Nephron (organoid): ENCODE measurements around the gene PLEKHG5.
A peak's percentile ranks its signal among the peaks of the same experiment; 100 is the strongest.

Experiments used
- H3K27ac Mint-ChIP-seq, 3 experiments: 2 replicates each; pipeline ENCODE4 v1.8.0; 2020; ENCODE audit warnings: mixed read lengths in 3 of 3, mild to moderate bottlenecking in 2 of 3, moderate library complexity in 1 of 3
- H3K27me3 Mint-ChIP-seq: 2 replicates; pipeline ENCODE4 v1.8.0; 2021; ENCODE audit warnings: low read depth, mild to moderate bottlenecking, moderate library complexity, mixed read lengths
- H3K36me3 Mint-ChIP-seq: 2 replicates; pipeline ENCODE4 v1.8.0; 2020; ENCODE audit warnings: low read depth, mixed read lengths
- H3K4me1 Mint-ChIP-seq: 2 replicates; pipeline ENCODE4 v1.8.0; 2020; ENCODE audit warnings: mixed read lengths
- H3K4me3 Mint-ChIP-seq, 3 experiments: 2 replicates each; pipeline ENCODE4 v1.8.0; 2020; ENCODE audit warnings: mild to moderate bottlenecking in 3 of 3, mixed read lengths in 3 of 3, moderate library complexity in 2 of 3
- H3K9me3 Mint-ChIP-seq: 2 replicates; pipeline ENCODE4 v1.8.0; 2020; ENCODE audit warnings: mixed read lengths
- TF ChIP-seq, protein P1 (sequence below), 3 experiments: fragments of 200-600 bp; sonication (generic); IDR thresholded peaks; one replicate each; pipeline ENCODE4 v1.5.0; 2021; ENCODE audit warnings: antibody characterized with exemption in 3 of 3; ENCODE audit not compliant: unreplicated experiment in 3 of 3

The PLEKHG5 gene

GRCh38 chr1:6426972-6427350 is 64.5 kb downstream of the PLEKHG5 start:
- H3K27me3 Mint-ChIP-seq = peaks cover 71% of the 10 kb centered on the region
- no peak overlapping the region for H3K4me3 Mint-ChIP-seq
- no peaks in the 10 kb centered on the region for H3K9me3 Mint-ChIP-seq
- H3K36me3 Mint-ChIP-seq = no peaks in the 10 kb centered on the region
- no peak overlapping the region for H3K27ac Mint-ChIP-seq
- TF ChIP-seq, protein P1, sequence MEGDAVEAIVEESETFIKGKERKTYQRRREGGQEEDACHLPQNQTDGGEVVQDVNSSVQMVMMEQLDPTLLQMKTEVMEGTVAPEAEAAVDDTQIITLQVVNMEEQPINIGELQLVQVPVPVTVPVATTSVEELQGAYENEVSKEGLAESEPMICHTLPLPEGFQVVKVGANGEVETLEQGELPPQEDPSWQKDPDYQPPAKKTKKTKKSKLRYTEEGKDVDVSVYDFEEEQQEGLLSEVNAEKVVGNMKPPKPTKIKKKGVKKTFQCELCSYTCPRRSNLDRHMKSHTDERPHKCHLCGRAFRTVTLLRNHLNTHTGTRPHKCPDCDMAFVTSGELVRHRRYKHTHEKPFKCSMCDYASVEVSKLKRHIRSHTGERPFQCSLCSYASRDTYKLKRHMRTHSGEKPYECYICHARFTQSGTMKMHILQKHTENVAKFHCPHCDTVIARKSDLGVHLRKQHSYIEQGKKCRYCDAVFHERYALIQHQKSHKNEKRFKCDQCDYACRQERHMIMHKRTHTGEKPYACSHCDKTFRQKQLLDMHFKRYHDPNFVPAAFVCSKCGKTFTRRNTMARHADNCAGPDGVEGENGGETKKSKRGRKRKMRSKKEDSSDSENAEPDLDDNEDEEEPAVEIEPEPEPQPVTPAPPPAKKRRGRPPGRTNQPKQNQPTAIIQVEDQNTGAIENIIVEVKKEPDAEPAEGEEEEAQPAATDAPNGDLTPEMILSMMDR (IDR thresholded peaks at IDR 0.05; ENCODE audit: unreplicated experiment in 3 of 3) = no peak
- peaks cover 7% of the 10 kb centered on the region for H3K4me1 Mint-ChIP-seq

DNA sequence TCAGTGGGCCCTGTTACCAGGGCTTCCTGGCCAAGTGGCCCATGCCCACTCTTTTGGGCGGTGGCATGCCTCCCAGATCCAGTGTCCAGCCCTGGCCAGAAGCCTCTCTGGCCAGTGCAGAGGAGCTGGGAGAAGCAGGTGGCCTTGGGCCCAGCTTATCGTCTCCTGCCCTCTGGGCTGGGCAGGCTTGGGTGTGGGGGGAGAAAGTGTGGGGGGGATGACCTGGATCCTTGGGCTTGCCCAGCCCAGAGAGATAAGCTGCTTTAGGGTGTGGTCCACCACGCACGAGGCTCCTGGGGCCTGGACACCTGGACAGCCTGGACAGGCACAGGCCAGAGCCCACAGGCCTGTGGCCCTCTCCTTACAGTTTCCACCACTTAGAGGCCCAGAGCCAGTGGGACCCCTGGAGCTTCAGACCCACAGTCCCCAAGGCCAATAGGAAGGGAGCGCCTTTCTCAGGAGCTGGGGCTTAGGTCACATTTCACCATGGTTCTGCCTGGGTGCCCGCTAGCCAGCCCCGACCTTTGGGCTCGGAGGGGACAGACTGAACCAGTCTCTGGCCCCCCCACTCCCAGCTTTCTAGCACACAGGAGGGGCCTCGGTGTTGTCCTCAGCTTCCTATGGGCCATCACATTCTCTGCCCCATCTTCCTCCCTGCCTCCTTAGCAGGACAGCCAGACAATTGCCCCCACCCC is 65.0 kb downstream of the PLEKHG5 start:
- Mint-ChIP-seq H3K4me1 (peaks cover 7% of the 10 kb centered on the region), H3K4me3 (no peak overlapping the region), H3K36me3 (no peaks in the 10 kb centered on the region), H3K27me3 (peaks cover 76% of the 10 kb centered on the region), H3K27ac (no peak overlapping the region), H3K9me3 (no peaks in the 10 kb centered on the region)
- TF ChIP-seq, protein P1 (IDR thresholded peaks at IDR 0.05; ENCODE audit: unreplicated experiment in 3 of 3) = no peak

DNA sequence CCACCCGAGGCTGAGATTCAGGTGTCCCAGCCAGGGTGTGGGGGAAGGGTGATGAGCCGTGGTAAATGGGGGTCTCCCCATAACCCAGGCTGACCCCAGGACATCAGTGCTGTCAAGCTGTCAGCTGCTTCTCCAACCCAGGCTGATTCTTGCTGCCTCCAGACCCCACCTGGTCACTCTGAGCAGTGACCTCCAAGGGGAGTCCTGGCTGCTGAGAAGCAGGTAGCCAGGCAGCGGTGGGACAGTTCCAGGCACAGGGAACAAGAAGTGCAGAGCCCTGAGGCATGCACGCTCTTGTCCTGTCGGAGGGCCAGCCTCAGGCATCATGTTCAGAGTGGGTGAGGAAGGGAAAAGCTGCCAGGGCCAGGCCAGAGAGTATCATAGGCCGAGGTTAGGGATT is 65.8 kb downstream of the PLEKHG5 start:
- no peaks in the 10 kb centered on the region for H3K9me3 Mint-ChIP-seq
- TF ChIP-seq, protein P1 (IDR thresholded peaks at IDR 0.05; ENCODE audit: unreplicated experiment in 3 of 3) = no peak
- H3K4me1 Mint-ChIP-seq = peaks cover 7% of the 10 kb centered on the region
- no peaks in the 10 kb centered on the region for H3K36me3 Mint-ChIP-seq
- no peak overlapping the region for H3K27ac Mint-ChIP-seq
- H3K4me3 Mint-ChIP-seq = no peak overlapping the region
- peaks cover 83% of the 10 kb centered on the region for H3K27me3 Mint-ChIP-seq

DNA sequence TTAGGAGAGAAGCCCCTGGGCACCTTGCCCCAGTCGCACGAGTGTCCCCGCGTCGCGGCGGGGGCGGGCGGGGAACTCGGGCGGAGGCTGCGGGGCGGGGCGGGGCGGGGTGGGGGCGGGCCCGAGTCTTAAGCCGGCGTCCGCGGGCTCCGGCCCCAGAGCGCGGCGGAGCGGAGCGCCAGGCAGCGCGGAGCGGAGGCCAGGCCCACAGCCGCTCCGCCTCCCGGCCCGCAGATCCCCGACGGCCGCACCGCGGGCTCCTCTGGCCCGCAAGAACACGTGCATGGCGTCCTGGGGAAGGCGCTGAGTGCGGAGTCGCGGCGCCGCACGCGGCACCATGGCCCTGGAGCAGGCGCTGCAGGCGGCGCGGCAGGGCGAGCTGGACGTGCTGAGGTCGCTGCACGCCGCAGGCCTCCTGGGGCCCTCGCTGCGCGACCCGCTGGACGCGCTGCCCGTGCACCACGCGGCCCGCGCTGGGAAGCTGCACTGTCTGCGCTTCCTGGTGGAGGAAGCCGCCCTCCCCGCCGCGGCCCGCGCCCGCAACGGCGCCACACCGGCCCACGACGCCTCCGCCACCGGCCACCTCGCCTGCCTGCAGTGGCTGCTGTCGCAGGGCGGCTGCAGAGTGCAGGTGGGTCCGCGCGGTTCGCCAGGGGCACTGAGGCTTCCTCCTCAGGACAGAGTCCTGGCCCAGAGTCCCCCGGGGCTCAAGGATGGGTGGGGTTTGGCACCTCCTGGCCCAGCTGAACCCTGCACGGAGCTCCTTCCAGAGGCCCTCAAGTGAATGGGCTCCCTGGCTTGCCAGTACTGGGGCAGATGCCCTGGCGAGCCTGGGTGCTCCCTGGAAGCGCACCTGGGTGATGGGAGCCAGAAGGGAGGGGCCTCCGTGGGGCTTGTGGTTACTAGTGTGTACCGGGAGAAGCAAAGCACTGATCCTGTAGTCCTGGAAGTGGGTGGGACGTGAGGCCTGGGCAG is 66.6 kb downstream of the PLEKHG5 start, which contains the start of gene ESPN:
Gene ESPN (plus strand): TSS at position 158 of the 975 bp plus-strand sequence. CDS start 180 bp downstream, at position 338.
- H3K4me3 Mint-ChIP-seq = peak within 1 kb of the TSS in 2 of 3 experiments; percentile 23 to 26
- H3K27ac Mint-ChIP-seq = no peak within 1 kb of the TSS
- no peaks in the 10 kb centered on the region for H3K9me3 Mint-ChIP-seq
- H3K27me3 Mint-ChIP-seq = peaks cover 83% of the 10 kb centered on the region
- TF ChIP-seq, protein P1 (IDR thresholded peaks at IDR 0.05; ENCODE audit: unreplicated experiment in 3 of 3) = no peak
- H3K4me1 Mint-ChIP-seq = peaks cover under 1% of the 10 kb centered on the region
- no peaks in the 10 kb centered on the region for H3K36me3 Mint-ChIP-seq

DNA sequence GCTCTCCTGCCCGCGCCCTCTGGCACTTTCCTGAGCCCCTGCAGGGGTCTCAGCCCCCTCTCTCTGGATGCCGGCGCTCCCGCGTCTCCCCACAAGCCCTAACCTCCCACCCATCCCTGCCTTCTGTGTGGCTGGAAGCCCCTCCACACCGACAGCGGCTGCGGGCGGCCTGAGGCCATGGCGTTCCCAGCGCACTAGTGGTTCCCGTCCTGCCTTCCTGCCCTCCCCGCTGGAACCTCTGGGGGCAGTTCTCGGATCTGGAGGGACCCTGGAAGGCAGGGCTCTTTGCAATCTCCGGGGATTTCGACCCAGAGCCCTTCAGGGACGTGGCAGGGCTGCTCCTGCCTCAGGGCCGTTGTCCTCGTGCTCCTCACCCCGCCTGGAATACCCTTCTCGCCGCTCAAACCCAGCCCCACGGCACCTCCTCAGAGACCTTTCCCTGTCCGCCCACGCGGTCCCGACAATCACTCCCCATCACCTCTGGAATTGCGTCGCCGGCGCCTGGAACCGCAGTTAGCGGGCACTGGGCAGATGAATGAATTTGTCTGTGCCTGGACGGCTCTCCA is 67.4 kb downstream of the PLEKHG5 start:
- peak overlapping the region in 2 of 3 experiments; percentile 23 to 26 for H3K4me3 Mint-ChIP-seq
- no peaks in the 10 kb centered on the region for H3K9me3 Mint-ChIP-seq
- H3K4me1 Mint-ChIP-seq = no peaks in the 10 kb centered on the region
- peaks cover 83% of the 10 kb centered on the region for H3K27me3 Mint-ChIP-seq
- TF ChIP-seq, protein P1 (IDR thresholded peaks at IDR 0.05; ENCODE audit: unreplicated experiment in 3 of 3) = no peak
- H3K27ac Mint-ChIP-seq = no peak overlapping the region
- no peaks in the 10 kb centered on the region for H3K36me3 Mint-ChIP-seq
